Effector memory CD4-positive, alpha-beta T cell (primary cell): ENCODE measurements around the gene SCGB1D4.
"Not testable (repeated sequence)": the region's sequence is repeated elsewhere in the genome, so short reads cannot be mapped to it uniquely, and the experiment has no call there.

ENCODE experiments used
- DNase-seq, 3 donors: peaks; one replicate each; pipeline ENCODE4 v3.0.0-alpha.2; 2020
- H3K27ac ChIP-seq: 2 replicates; pipeline ENCODE4 v1.7.0; 2013; ENCODE audit warnings: mild to moderate bottlenecking, low read length, moderate library complexity; ENCODE audit not compliant: insufficient read depth, poor library complexity, severe bottlenecking
- H3K27me3 ChIP-seq: replicated peaks from 2 replicates; pipeline ENCODE4 v1.7.0; 2013; ENCODE audit warnings: mild to moderate bottlenecking, low read length; ENCODE audit not compliant: insufficient read depth, control insufficient read depth, poor library complexity, severe bottlenecking
- H3K36me3 ChIP-seq: 2 replicates; pipeline ENCODE4 v1.7.0; 2013; ENCODE audit warnings: mild to moderate bottlenecking, low read length, moderate library complexity; ENCODE audit not compliant: control insufficient read depth, insufficient read depth
- H3K4me1 ChIP-seq: 2 replicates; pipeline ENCODE4 v1.7.0; 2013; ENCODE audit warnings: low read length, mild to moderate bottlenecking; ENCODE audit not compliant: control insufficient read depth, insufficient read depth, poor library complexity, severe bottlenecking
- H3K4me3 ChIP-seq: 2 replicates; pipeline ENCODE4 v1.7.0; 2013; ENCODE audit warnings: low read length, low read depth, mild to moderate bottlenecking; ENCODE audit not compliant: insufficient read depth, poor library complexity, severe bottlenecking
- H3K9me3 ChIP-seq: 2 replicates; pipeline ENCODE4 v1.7.0; 2013; ENCODE audit warnings: mild to moderate bottlenecking, low read length, moderate library complexity; ENCODE audit not compliant: control insufficient read depth
- total RNA-seq, 3 donors: gene quantifications; one replicate each; lab custom pipeline; 2026; lab: John Stamatoyannopoulos, UW

SCGB1D4 gene, protein sequence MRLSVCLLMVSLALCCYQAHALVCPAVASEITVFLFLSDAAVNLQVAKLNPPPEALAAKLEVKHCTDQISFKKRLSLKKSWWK
- total RNA-seq, result 0 reads per million in 3 donors

DNA sequence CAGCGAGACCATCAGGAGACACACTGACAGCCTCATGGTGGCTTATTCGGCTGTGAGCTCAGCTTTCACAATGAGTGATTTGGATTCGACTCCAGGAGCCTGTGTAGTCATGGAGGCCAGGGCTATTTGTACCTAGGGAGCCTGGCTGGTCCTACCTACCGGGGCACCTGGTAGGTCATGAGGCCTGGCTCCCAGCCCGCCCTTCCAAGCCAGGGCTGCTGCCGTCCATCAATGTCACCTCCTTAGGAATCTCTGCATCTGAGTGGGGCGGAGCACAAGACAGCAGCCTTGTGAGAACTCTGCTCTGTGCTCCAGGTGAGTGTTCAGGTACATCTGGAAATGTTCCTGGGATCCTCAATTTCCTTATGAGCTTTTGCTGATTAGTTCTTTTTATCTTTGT, at the start of gene SCGB1D4:
Gene SCGB1D4 (minus strand): TSS at position 101 of the 400 bp plus-strand sequence. CDS start 65 bp downstream, at position 36.
- no peaks in the 10 kb centered on the region for H3K4me1 ChIP-seq
- H3K27me3 ChIP-seq, result peaks cover 2% of the 10 kb centered on the region
- no peak within 1 kb of the TSS for H3K4me3 ChIP-seq
- no peak within 1 kb of the TSS for H3K27ac ChIP-seq
- no peak for DNase-seq
- no peaks in the 10 kb centered on the region for H3K9me3 ChIP-seq
- H3K36me3 ChIP-seq, result no peaks in the 10 kb centered on the region

DNA sequence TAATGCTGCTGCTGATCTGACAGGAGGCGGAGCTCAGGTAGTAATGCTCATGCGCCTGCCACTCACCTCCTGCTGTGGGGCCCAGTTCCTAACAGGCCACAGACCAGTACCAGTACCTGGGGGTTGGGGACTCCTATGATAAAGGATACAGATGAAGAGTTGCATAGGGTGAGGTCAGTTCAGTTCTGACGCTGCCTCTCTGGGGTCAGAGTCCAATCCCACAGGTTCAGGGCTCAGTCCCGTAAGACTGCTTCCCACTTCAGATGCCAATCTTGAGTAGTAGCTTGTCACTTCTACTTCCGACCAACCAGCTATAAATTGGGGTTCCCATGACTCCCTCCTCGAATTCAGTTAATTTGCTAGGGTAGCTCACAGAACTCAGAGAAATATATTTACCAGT, 47.0 kb upstream of the SCGB1D4 start:
- Histone ChIP-seq H3K27me3 (no peaks in the 10 kb centered on the region), H3K27ac (no peak overlapping the region), H3K36me3 (no peaks in the 10 kb centered on the region), H3K4me3 (no peak overlapping the region), H3K9me3 (no peaks in the 10 kb centered on the region), H3K4me1 (no peaks in the 10 kb centered on the region)
- no peak for DNase-seq

DNA sequence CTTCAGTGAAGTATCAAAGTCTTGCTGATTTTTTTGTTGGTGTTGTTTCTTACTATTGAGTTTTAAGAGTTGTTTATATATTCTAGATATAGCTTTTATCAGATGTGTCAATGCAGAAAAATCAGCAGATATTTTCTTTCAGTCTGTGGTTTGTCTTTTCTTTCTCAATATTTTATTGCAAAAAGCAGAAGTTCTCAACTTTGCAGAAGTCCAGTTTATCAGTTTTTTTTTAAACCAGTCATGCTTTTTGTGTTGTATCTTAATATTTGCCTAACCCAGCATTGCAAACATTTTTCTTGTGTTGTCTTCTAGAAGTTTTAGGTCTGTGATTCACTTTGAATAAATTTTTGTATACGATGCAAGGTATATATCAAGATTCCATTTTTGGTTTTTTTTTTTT, 45.3 kb upstream of the SCGB1D4 start:
- no peak overlapping the region for H3K4me3 ChIP-seq
- no peaks in the 10 kb centered on the region for H3K36me3 ChIP-seq
- no peaks in the 10 kb centered on the region for H3K9me3 ChIP-seq
- DNase-seq, result no peak
- H3K4me1 ChIP-seq, result no peaks in the 10 kb centered on the region
- no peak overlapping the region for H3K27ac ChIP-seq
- H3K27me3 ChIP-seq, result no peaks in the 10 kb centered on the region

DNA sequence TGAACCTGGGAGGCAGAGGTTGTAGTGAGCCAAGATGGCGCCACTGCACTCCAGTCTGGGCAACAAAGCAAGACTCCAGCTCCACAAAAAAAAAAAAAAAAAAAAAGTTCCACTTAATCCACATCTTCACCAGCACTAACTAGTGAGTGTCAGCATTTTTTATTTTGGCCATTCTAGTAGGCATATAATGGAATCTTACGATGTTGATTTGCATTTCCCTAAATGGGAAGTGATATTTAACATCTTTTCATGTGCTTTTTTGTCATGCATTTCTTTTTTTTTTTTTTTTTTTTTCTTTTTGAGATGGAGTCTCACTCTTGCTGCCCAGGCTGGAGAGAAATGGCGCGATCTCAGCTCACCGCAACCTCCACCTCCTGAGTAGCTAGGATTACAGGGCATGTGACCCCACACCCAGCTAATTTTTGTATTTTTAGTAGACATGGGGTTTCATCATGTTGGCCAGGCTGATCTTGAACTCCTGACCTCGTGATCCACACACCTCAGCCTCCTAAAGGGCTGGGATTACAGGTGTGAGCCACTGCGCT, 44.8 kb upstream of the SCGB1D4 start:
- H3K36me3 ChIP-seq, H3K27ac ChIP-seq, H3K9me3 ChIP-seq, H3K27me3 ChIP-seq, DNase-seq, H3K4me3 ChIP-seq, H3K4me1 ChIP-seq: not testable (repeated sequence)

DNA sequence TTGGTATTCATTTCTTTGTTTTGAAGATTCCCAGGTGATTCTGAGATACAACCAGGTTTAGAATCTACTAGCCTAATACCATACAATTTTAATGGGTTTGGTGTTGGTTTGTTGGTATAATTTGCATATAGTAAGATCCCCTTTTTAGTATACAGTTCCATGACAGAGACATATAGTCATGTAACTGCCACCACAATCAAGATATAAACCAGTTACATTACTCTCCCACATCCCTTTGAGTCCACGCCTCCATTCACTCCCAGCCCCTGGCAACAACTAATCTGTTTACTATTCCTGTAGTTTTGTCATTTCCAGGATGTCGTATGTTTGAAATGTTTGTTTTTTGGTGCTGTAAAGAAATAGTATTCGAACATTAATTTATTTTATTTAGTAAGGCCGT, 42.7 kb upstream of the SCGB1D4 start:
- Histone ChIP-seq H3K9me3 (no peaks in the 10 kb centered on the region), H3K4me1 (peaks cover 5% of the 10 kb centered on the region), H3K27me3 (no peaks in the 10 kb centered on the region), H3K27ac (no peak overlapping the region), H3K36me3 (no peaks in the 10 kb centered on the region), H3K4me3 (no peak overlapping the region)
- DNase-seq, result no peak

DNA sequence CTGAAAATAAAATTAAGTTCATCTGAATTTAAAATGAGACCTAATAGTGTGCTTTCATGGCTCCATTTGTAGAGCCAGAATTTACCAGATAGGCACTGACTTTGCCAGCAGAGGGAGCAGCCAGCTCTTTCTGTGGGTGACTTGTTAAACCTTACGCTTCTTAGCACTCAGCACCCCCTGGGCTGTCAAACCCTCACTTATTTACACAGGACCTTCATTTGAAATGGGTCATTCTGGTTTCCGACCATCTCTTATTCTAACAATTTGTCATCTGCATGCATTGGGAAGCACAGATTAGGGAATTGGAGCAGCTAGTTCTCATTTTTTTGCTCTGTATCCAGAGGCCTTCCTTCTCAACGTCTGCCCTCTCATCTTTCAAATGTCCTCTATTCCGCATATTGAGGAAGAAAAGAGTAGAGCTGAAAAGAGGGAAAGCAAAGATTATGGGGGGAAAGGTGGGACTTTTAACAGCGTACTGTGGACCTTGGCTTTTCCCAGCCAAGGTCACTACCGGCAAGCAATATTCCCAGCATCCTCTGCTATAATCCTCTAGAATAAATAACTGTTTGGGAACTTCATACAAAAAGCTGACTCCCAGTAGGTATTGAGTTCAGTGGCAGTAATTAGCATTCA, 41.5 kb upstream of the SCGB1D4 start:
- no peaks in the 10 kb centered on the region for H3K27me3 ChIP-seq
- H3K27ac ChIP-seq, result no peak overlapping the region
- no peaks in the 10 kb centered on the region for H3K9me3 ChIP-seq
- DNase-seq, result peak; percentile 9 to 36 (median 14)
- peaks cover 5% of the 10 kb centered on the region for H3K4me1 ChIP-seq
- no peak overlapping the region for H3K4me3 ChIP-seq
- no peaks in the 10 kb centered on the region for H3K36me3 ChIP-seq

DNA sequence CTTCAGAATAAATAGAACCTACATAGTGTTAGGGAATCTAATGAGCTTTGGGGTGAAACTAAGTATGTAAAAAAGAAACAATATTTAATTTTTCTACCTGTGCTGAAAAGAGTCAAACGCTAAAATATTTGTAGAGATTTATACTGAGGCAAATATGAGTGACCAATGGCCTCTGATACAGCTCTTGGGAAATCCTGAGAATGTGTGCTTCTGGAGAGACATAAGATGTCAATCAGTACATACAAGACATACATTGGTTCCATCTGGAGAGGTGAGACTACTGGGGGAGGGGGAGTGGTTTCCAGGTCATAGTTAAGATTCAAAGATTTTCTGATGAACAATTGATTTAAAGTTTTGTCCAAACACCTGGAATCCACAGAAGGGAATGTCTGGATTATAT, 39.3 kb upstream of the SCGB1D4 start:
- peak overlapping the region; percentile 84 for H3K4me3 ChIP-seq
- peaks cover 5% of the 10 kb centered on the region for H3K4me1 ChIP-seq
- H3K27me3 ChIP-seq, result no peaks in the 10 kb centered on the region
- no peak for DNase-seq
- H3K36me3 ChIP-seq, result no peaks in the 10 kb centered on the region
- H3K27ac ChIP-seq, result no peak overlapping the region
- no peaks in the 10 kb centered on the region for H3K9me3 ChIP-seq

DNA sequence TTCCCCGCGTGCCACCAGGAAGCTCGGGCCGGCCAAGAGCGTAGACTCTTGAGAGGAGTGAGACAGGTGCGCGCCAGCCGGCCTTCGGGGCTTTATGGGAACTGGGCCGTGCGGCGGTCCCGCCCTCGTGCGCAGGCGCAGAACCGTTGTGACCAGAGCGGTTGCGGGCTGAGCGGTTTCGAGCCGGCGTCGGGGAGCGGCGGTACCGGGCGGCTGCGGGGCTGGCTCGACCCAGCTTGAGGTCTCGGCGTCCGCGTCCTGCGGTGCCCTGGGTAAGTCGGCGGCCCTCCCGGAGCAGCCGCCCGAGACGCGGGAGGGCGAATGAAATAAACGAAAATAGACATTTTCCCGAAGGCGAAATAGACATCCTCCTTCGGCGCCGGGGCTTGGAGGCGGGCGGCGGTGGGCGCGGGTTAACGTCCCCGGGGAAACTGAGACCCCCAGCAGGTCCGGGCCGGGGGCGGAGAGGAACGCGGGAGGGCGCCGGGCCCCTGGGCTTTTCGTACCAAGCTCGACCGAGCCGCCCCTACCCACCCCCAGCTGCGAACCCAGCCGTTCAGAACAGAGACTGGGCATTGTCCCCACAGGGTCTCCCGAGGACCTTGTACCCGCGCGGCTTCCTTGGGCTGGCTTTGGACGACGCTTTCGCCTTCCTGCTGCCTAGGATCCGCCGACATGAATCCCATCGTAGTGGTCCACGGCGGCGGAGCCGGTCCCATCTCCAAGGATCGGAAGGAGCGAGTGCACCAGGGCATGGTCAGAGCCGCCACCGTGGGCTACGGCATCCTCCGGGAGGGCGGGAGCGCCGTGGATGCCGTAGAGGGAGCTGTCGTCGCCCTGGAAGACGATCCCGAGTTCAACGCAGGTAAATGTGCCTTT, 38.7 kb upstream of the SCGB1D4 start, which contains the start of gene ASRGL1:
Gene ASRGL1 (plus strand): TSS at position 146 of the 879 bp plus-strand sequence. CDS start 530 bp downstream, at position 676.
- Histone ChIP-seq H3K27ac (no peak within 1 kb of the TSS), H3K4me3 (peak within 1 kb of the TSS; percentile 84), H3K4me1 (peaks cover 5% of the 10 kb centered on the region), H3K9me3 (no peaks in the 10 kb centered on the region), H3K36me3 (no peaks in the 10 kb centered on the region), H3K27me3 (no peaks in the 10 kb centered on the region)
- peak; percentile 56 to 68 (median 57) for DNase-seq

DNA sequence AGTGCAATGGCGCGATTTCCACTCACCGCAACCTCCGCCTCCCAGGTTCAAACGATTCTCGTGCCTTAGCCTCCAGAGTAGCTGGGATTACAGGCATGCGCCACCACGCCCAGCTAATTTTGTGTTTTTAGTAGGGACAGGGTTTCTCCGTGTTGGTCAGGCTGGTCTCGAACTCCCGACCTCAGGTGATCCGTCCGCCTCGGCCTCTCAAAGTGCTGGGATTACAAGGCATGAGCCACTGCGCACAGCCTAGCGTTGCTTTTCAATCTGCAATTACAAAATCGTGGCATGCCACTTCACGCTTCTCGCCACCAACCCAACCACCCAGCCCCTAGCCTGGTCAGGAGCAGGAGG, 38.1 kb upstream of the SCGB1D4 start:
- not testable (repeated sequence) for H3K27me3 ChIP-seq, H3K36me3 ChIP-seq, H3K9me3 ChIP-seq, H3K4me1 ChIP-seq, H3K27ac ChIP-seq, DNase-seq
- H3K4me3 ChIP-seq, result peak overlapping the region; percentile 84

DNA sequence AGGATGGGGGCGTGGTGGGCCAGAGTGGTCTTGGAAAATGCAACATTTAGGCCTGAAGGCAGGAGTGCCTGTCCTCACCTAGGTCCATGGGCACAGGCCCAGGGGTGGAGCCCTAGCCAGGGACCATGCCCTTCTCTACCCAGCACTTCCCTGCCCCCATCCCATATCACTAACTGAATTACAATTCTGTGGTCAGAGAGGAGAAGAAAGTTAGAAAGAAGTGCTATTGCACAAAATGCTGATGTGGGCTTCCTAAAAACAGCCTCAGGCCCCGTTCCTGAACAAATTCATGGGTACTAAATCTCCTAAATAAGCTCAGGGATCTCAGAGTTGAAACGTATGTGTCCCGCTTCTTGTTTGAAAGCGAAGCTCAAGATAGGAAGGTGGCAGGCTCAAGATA, 34.9 kb upstream of the SCGB1D4 start:
- no peaks in the 10 kb centered on the region for H3K36me3 ChIP-seq
- no peak overlapping the region for H3K4me3 ChIP-seq
- no peak for DNase-seq
- H3K27ac ChIP-seq, result no peak overlapping the region
- peaks cover 3% of the 10 kb centered on the region for H3K27me3 ChIP-seq
- no peaks in the 10 kb centered on the region for H3K9me3 ChIP-seq
- peaks cover 5% of the 10 kb centered on the region for H3K4me1 ChIP-seq
